Effector CD4-positive, alpha-beta T cell (primary cell): Measurements from ENCODE around the gene HEATR9.

Experiments used
- DNase-seq: peaks from one replicate; pipeline ENCODE4 v3.0.0-alpha.2; 2020

Gene HEATR9

GRCh38 chr17:35893751-35894150, 25.1 kb upstream of the HEATR9 start:
- no peak for DNase-seq

- peak; percentile 29 for DNase-seq
Measured at GRCh38 chr17:35892091-35893035, 23.7 kb upstream of the HEATR9 start.

DNA sequence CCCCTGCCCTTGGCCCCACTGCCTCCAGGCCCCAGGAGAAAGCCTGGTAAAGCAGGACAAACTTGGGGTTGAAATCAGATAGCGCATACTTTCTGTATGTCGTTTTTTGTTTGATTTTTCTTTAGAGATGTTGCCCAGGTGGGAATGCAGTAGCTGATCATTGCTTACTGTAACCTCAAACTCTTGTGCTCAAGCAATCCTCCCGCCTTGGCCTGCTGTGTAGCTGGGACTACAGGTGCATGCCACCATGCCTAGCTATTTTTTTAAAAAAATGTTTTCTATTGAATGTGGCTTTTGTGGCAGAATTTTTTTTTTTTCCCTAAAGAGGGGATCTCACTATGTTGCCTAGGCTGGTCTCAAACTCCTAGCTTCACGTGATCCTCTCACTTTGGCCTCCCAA, 22.6 kb upstream of the HEATR9 start:
- DNase-seq, result no peak

GRCh38 chr17:35890774-35891155, 22.1 kb upstream of the HEATR9 start:
- peak; percentile 36 for DNase-seq

GRCh38 chr17:35889818-35890773, 21.4 kb upstream of the HEATR9 start:
- DNase-seq, result no peak

GRCh38 chr17:35889241-35889640, 20.6 kb upstream of the HEATR9 start:
- no peak for DNase-seq

DNA sequence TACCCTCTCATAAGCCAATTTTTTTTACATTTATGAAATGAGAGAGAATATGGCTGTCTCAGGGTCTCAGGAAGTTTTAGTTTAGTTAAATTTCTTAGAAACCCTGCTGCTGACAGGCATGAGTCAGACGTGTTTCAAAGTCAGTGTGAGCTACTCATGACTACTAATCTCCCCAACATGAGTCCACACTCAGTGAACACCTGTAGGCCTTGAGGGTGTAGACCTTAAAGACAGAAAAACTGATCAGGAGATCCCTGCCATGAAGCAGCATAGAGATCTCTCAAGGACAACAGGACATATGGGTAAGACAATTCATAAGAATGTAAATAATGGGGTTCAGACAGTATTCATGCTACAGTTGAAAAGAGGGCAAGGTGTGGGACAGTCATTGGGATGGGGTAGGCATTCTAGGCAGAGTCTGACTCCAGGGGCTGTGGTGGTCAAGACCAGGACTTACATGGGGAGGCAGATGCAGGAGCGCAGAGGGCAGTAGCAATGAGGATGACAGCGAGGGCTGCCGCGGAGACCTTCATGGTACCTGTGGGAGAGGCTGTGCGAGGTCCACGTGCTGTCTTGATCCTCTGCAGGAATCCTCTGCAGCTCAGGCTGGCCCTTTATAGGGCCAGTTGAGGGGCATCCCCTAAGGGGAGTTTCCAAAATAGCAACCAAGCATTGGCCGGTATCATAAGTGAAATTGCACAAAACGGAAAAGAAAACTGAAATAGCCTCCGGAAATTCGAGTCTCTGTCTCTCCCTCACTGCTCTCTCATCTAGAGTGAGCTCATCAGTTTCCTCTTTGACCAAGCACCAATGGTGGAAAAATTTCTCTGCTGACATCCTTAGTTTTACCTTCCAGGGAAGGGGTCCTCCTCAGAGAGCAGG, 11.3 kb upstream of the HEATR9 start, which contains the start of gene CCL5:
Gene CCL5, minus strand, starts transcription at position 588 of the 882 bp plus-strand sequence.
- peak; percentile 17 for DNase-seq

GRCh38 chr17:35878361-35878760, 9.7 kb upstream of the HEATR9 start:
- DNase-seq, result no peak

DNA sequence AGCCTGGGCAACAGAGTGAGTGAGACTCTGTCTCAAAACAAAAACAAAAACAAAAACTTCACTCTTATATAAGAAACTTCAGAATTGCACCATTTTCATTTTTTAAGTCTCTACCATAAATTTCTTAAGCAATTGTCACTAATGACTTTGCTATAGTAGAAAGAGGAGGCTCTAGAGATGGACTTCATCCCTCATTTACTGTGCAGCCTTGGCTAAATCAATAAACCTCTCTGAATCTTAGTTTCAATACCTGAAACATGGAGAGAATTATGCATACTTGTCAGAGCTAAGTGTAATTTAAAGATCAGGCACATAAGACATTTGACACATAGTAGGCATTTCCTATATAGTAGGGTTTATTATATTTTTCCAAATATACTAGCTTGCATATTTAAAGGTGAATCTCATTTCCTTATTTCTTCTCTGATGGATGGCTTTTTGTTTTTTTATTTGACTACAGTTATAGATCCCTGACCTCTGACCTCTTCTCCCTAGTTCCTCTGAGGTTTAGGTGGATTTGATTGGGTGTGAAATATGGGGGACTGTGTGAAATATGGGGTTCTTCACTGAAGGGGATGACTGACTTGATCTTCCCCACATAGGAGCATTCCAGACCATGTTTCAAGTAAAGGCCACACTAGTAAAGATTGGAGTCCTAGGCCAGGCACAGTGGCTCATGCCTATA, 8.8 kb upstream of the HEATR9 start:
- DNase-seq, result no peak

GRCh38 chr17:35876534-35876933, 7.8 kb upstream of the HEATR9 start:
- no peak for DNase-seq

DNA sequence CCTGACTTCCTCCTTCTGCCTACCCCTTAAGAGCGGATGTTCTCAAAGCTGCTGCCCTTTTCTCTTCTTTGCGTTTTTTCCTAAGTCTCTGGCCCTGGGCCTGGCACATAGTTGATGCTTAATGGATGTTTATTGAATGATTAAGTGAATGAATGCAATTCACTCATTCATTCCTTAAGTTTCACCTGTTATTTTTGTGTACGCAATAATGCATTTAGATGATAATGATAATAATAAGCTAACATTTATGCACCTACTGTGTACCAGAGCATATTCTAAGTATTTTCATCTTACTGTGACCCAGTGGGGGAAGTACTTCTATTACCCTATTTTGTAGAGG, 7.1 kb upstream of the HEATR9 start:
- no peak for DNase-seq

DNA sequence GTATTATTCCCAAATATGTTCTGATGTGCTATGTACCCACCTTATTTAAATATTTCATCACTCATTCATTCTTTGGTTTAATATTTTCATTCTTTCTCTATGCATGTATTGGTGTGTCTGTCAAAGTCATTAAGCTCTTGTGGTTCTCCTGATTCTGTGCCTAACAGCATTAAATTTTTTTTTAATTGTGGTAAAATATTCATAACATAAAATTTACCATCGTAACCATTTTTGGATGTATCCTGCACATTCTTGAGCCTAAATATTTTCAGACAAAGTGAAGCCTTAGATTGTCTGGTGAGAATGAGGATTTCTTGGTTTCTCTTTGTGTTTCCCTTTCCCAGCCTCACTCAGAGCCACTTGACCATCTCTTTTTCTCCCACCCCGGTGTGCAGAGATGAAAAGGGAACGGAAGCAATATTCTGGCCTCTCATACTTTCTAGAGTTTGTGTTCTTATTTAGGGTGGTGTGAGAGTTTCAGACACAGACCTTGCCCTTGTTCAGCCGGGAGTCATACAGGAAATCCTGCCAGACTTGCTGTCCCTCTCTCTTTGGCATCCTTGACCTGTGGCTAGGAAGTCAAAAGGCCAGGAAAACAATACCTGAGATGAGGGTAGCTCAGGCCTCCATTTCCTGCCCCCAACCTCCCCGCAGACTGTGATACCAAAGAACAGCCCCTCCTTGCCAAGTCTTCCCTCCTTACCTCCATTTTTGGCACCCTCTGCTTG, 6.5 kb upstream of the HEATR9 start:
- no peak for DNase-seq

DNA sequence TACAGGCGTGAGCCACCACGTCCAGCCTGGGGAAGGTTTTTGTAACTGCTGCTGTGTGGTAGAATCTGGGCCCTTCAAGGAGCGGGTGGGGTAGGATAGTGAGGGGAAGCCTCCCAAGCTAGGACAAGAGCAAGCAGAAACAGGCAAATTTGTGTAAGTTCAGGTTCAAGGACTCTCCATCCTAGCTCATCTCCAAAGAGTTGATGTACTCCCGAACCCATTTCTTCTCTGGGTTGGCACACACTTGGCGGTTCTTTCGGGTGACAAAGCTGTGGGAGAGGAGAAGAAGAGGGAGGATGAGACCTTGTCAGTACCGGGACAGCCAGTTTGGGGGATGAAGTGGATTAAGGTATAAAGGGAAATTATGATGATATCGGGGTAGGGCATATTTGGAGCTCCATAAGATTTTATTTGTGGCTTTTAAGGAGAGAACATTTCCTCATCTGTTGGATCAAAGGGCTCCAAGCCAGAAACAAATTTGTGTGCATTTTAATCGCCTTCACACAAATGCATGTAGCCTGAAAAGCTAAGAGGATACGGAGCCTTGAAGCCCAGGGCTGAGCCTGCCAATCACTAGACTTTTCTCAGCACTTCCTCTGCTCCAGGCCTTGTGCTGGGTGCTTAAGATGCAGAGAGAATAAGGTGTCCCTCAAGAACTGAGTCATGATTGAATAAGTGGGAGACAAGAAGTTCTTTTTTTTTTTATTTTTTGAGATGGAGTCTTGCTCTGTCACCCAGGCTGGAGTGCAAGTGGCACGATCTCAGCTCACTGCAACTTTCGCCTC, 3.7 kb upstream of the HEATR9 start:
- no peak for DNase-seq

DNA sequence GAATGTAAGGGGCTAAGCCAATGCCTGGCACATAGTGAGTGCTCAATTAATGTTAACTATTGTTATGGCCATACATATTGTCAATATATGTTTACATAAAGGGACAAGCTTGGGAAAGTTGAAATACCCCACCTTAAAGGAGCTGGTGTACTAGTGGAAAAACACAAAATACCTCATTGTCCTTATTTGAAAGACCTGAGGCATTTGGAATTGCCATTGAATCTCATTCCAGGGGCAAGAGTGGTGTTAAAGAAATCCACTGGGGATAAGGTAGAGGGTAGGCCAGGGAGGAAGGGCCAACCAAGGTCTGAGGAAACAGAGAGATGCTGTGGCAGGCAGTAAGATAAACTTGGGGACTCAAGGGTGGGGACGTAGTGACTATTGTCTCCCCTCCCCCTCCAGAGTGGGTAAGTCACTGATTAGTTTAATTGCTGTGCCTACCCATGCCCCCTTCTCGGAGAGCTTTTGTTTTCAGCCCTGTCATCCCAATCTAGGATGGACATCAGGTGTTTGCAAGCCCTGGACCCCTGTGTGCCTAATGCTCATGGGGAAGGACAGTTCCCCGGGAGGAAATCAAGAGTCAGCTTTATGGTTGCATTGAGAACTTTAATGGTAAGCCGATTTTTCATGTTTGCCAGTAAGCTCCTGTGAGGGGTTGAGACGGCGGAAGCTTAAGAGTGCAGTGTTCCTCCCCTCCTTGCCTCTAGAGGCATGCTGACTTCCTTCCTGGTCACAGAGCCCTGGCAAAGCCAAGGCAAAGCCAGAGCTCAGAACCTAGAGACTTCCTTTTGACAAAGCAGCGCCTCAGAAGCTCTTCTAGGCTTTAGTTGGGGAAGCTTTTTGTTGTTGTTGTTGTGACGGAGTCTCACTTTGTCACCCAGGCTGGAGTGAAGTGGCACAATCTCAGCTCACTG, 2.5 kb upstream of the HEATR9 start:
- DNase-seq, result no peak

DNA sequence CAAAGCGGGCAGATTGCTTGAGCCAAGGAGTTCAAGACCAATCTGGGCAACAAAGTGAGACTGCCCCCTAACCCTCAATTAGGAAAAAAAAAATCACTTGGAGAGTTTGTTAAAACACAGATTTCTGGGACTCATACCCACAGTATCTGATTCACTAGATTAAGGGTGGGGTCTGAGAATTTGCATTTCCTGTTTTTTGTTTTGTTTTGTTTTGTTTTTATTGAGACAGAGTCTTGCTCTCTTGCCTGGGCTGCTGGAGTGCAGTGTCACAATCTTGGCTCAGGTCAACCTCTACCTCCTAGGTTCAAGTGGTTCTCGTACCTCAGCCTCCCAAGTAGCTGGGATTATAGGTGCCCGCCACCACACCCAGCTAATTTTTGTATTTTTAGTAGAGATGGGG, 1.1 kb downstream of the HEATR9 start:
- DNase-seq, result no peak

DNA sequence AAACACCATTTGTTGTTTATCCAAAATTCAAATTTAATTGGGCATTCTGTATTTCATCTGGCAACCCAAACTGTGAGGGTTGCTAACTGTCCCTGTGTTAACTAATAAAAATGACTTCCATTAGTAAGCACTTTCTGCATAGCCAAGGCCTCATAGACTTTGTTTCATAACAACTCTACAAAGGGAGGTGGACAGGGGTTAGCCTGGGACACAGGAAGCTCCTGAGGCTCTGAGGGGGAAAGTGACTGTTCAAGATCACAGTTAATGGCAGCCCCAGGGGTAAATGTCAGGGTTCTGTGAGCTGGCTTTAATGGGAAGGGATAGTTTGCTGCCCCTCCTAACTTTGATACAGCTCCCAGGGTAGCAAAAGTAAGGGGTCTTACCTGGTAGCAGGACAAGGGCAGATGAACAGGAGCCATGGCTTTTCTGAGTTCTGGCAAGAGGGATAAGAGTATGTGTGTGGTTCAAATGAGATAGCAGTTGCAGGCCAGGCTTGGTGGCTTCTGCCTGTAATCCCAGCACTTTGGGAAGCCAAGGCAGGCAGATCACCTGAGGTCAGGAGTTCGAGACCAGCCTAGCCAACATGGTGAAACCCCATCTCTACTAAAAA, 2.2 kb downstream of the HEATR9 start:
- no peak for DNase-seq

DNA sequence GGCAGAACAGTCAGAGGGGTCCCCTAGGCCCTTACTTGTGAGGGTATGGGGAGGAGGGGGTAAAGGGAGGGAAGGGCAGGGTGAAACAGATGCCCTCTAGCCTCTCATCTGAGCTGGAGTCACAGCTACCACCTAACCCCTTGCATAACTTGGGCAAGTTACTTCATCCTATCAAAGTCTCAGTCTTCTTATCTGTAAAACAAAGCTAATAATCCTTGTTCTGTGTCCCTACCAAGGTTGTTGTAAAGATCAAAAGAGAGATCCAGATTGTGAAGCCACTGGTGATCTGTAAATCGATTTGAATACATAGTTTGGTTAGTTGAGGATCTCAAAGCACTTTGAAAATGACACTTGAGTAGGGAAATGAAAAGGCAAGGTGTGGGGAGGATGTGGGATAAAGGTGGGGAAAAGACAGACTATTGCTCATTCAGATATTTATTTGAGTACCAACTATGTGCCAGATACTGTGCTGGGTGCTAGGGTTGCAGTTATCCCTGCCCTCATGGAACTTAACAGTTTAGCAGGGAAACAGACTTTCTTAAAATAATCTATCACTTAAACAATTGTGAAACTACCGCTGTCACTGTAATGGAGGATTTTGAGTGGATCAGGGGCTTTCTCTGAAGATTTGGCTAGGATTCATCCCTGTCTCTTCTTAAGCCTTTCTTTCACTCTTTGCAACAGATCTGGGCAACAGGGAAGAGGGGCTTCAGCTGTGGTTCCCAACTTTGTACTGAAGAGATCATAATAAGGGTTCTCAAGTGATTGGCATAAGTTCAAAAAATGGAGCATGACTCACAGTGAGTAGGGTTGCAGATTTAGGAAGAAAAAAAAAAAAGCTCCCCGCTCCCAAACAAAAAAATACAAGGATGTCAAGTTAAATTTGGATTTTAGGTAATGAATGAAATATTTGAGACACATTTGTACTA, 3.0 kb downstream of the HEATR9 start:
- no peak for DNase-seq

- no peak for DNase-seq
Measured at GRCh38 chr17:35864853-35865252, 3.8 kb downstream of the HEATR9 start.
